Measurements from ENCODE around the gene IL10RB.

Gene IL10RB

DNA sequence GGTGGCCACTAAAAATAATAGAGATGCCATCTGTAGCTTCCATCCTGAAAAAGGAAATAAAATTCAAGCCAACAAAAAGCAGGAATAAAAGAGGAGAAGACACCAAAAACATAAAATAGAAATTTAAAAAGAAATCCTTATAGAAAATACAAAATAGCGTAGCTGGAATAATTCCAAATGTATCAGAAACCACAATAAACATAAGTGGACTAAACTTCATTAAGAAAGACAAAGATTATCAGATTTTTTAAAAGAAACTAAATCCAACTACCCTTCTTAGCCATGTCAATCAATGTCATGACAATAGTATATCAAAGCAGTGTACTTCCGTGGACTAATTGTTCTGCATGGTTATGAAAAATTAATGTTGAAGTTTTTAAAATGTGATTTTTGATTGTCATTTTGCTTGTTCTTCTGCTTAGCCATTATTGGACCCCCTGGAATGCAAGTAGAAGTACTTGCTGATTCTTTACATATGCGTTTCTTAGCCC, 13.2 kb downstream of the IL10RB start:
- no peak for DNase-seq
- Histone ChIP-seq H3K36me3 (peaks cover 3% of the 10 kb centered on the region; the same call in 1 of the 2 replicates), H3K9me3 (no peaks in the 10 kb centered on the region; the same call in 1 of the 2 replicates), H3K4me3 (ENCODE audit: low read depth, low read length) (no peak overlapping the region), H3K27me3 (no peaks in the 10 kb centered on the region), H3K4me1 (no peaks in the 10 kb centered on the region)
- TF ChIP-seq, protein P1, sequence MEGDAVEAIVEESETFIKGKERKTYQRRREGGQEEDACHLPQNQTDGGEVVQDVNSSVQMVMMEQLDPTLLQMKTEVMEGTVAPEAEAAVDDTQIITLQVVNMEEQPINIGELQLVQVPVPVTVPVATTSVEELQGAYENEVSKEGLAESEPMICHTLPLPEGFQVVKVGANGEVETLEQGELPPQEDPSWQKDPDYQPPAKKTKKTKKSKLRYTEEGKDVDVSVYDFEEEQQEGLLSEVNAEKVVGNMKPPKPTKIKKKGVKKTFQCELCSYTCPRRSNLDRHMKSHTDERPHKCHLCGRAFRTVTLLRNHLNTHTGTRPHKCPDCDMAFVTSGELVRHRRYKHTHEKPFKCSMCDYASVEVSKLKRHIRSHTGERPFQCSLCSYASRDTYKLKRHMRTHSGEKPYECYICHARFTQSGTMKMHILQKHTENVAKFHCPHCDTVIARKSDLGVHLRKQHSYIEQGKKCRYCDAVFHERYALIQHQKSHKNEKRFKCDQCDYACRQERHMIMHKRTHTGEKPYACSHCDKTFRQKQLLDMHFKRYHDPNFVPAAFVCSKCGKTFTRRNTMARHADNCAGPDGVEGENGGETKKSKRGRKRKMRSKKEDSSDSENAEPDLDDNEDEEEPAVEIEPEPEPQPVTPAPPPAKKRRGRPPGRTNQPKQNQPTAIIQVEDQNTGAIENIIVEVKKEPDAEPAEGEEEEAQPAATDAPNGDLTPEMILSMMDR (IDR thresholded peaks at IDR 0.05; ENCODE audit: low read depth, low read length): no peak

DNA sequence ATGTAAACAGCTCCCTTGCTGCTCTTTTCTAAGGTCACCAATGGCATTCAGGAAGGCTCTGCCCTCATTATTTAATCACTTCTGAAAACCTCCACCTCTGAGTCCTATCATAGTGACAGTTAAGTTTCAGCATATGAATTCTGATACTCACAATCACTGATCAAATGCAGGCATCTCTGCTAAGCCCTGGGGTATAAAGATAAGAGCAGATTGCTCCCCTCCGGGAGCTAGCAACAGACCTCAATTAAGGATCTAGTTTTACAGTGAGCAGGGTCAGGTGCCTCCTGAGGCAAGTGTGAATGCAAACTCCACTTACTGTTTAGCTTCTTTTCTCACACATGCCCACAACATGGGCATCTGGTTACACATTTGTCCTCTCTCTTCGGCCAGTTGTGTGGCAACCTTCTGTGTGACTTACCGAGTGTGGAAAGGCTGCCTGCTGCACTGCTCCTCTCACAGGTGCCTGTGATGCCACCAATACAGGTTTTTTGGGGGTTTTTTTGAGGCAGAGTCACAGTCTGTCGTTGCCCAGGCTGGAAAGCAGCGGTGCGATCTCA, 15.0 kb downstream of the IL10RB start:
- no peak for DNase-seq
- TF ChIP-seq, protein P1 (IDR thresholded peaks at IDR 0.05; ENCODE audit: low read depth, low read length): no peak

DNA sequence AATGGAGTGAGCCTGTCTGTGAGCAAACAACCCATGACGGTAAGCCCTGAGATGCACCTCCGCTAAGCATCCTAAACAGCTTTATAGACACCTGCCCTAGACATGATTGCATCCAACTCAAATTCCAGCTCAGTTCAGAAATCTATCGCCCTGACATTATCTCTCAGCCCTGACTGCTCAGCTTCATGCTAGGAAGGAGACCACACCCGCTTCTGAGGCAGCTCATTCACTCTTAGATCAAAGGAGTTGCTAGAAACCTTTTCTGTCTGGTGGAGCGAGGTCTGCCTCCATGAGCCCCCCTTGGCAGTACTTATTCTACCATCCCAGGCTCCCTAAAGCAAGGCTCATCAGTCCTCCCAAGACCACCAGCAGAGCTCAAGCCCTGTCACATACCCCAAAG, 17.0 kb downstream of the IL10RB start:
- TF ChIP-seq, protein P1 (IDR thresholded peaks at IDR 0.05; ENCODE audit: low read depth, low read length): no peak
- no peak overlapping the region for H3K4me3 ChIP-seq (ENCODE audit: low read depth, low read length)
- DNase-seq: no peak
- no peaks in the 10 kb centered on the region for H3K27me3 ChIP-seq
- no peaks in the 10 kb centered on the region; the same call in 1 of the 2 replicates for H3K4me1 ChIP-seq
- H3K36me3 ChIP-seq: peaks cover 3% of the 10 kb centered on the region; the same call in 1 of the 2 replicates
- H3K9me3 ChIP-seq: no peaks in the 10 kb centered on the region; the same call in 1 of the 2 replicates

More for the DNA sequence above, 15.0 kb downstream of the IL10RB start:
- no peaks in the 10 kb centered on the region for H3K27me3 ChIP-seq
- H3K36me3 ChIP-seq: peaks cover 3% of the 10 kb centered on the region; the same call in 1 of the 2 replicates
- no peaks in the 10 kb centered on the region for H3K4me1 ChIP-seq
- no peaks in the 10 kb centered on the region; the same call in 1 of the 2 replicates for H3K9me3 ChIP-seq
- no peak overlapping the region for H3K4me3 ChIP-seq (ENCODE audit: low read depth, low read length)

DNA sequence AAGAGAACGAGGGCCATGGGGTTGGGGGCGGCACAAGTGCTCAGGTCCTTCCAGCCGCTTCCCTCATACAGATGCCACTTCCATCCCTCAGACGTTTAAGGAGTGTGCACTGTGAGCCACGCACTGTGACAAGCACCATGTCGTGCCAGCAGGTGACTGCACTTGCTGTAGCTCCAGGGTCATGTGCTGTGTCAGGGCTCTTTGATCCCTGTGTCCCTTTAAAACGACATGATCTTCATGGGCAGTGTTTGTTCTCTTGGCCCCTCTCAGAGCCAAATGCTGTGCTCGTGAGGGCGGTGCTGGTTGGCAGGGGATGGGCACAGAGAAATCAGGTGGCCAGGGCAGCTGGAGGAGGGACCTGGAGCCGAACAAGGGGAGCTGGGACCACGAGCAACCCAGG, 19.9 kb downstream of the IL10RB start:
- Histone ChIP-seq H3K4me3 (ENCODE audit: low read depth, low read length) (no peak overlapping the region), H3K9me3 (no peaks in the 10 kb centered on the region), H3K4me1 (no peaks in the 10 kb centered on the region; the same call in 1 of the 2 replicates), H3K27me3 (no peaks in the 10 kb centered on the region), H3K36me3 (peaks cover 3% of the 10 kb centered on the region; the same call in 1 of the 2 replicates)
- TF ChIP-seq, protein P1 (IDR thresholded peaks at IDR 0.05; ENCODE audit: low read depth, low read length): no peak
- no peak for DNase-seq

DNA sequence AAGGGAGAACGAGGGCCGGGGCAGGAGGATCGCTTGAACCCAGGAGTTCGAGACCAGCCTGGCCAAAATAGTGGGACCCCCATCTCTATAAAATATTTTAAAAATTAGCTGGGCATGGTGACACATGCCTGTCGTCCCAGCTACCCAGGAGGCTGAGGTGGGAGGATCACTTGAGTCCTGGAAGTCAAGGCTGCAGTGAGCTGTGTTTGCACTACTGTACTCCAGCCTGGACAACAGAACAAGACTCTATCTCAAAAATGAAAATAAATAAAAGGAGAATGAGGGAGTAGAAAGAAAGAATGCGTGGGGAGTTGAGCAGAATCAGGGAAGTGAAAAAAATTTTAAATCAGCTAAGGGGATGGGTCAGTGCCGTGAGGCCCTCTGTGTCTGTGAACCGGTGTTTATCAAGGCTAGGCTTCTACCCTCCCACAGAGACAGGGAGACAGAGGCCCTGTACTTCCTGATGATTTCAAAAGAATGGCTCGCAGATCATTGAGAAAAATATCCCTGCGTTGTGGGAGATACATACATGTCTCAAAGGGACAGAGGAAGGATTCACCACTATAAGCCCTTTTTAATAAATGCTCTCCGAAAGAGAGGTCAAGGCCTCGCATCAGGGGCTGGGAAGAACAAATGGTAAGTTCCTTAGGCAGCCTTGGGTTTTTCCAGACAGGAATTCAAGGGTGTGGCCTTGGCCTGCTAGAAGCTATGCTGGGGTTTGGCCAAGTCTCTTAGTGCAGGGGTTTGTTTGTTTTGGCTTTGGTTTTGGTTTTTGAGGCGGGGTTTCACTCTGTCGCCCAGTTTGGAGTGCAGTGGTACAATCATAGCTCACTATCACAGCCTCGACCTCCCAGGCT, 20.7 kb downstream of the IL10RB start:
- no peak for DNase-seq
- H3K27me3 ChIP-seq: no peaks in the 10 kb centered on the region
- H3K36me3 ChIP-seq: peaks cover 3% of the 10 kb centered on the region; the same call in 1 of the 2 replicates
- H3K4me1 ChIP-seq: no peaks in the 10 kb centered on the region; the same call in 1 of the 2 replicates
- TF ChIP-seq, protein P1 (IDR thresholded peaks at IDR 0.05; ENCODE audit: low read depth, low read length): no peak
- H3K9me3 ChIP-seq: no peaks in the 10 kb centered on the region
- H3K4me3 ChIP-seq (ENCODE audit: low read depth, low read length): no peak overlapping the region
